Fibroblast of skin of abdomen (primary cell): ENCODE results near the gene UNC50.
"Not testable (repeated sequence)": the region's sequence is repeated elsewhere in the genome, so short reads cannot be mapped to it uniquely, and the experiment has no call there.

Experiments used
- DNase-seq: peaks from one replicate; pipeline ENCODE4 v3.0.0-alpha.2; 2013

The UNC50 gene

GRCh38 chr2:98615481-98615880, 7.1 kb downstream of the UNC50 start:
- no peak for DNase-seq

DNA sequence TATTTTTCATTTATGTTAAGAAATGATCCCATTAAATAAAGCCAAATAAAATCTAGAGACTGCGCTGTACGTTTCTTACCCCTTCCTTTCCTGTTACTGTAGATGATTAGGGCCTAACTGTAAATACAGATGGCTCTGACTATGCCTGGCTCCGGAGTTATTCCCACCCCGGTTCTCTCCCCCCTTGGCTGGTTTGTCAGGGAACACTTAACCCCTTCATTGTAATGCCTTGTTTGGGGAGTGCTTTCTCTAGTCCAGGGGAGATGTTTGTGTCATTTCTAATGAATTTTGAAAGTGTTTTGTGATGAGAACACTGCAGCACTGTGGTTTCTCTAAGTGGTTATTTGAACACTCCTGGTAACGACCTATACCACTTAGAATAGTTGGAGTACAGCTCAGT, 8.8 kb downstream of the UNC50 start:
- DNase-seq = no peak

GRCh38 chr2:98623657-98624056, 15.3 kb downstream of the UNC50 start:
- DNase-seq = no peak

GRCh38 chr2:98632351-98632750, 24.0 kb downstream of the UNC50 start:
- no peak for DNase-seq

DNA sequence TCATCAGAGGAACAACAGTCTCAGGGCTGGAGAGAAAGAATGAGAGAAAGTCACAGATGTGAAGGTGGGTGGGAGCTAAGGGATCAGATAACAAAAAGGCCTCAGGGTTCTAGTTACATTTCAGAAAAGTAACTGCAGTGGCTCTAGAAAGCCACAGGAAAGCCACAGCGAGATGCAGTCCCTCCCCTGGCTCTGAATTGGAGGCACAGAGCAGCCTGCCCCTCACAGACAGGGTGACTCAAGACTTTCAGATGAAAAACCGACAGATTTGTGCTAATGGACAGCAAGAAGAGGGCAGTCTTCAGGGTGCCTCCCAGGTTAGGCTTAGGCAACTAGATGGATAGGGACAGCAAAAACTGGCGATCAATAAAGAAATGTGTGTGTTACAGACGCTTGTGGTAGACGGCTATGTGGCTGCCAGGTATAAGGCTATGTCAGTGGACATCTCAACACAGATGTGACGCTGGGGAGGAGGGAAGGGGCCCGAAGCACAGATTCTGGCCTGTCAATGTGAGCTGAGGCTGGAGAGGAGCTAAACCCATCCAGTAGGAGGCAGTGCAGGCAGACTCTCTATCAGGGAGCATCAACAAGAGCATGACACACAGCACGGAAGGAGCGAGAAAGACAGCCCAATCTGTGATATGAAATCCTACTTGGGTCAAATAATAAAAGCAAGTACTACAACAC, 26.2 kb downstream of the UNC50 start:
- no peak for DNase-seq

GRCh38 chr2:98637401-98638147, 29.2 kb downstream of the UNC50 start:
- DNase-seq = no peak

DNA sequence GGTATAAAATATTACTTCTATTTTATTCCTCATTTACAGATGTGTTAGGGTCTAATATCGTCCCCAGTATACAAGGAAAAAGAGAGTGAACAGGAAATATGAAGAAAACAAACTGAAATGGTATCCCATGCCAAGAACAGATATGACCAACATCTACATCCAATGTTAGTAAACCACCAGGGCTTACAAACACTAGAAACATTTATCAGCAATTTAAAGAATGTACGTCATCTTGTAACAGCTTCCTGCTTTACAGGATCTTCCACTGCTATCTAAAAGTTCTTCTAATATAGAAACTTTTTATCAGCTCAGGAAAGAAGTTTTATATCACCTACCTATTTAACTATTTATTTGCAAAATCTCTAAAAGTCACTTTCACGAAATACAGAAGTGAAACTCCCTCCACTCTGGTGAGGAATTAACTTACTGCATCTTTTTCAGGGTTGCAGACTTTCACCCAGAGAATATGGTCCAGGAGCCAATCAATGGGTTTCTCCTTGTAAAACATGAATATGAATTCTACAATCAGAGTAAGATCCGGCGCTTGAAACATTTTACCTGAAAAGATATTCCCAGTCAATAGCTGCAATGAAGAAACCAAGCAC, 35.2 kb downstream of the UNC50 start:
- no peak for DNase-seq

- DNase-seq = peak; percentile 42
Observed at GRCh38 chr2:98647636-98648035, 39.2 kb downstream of the UNC50 start.

DNA sequence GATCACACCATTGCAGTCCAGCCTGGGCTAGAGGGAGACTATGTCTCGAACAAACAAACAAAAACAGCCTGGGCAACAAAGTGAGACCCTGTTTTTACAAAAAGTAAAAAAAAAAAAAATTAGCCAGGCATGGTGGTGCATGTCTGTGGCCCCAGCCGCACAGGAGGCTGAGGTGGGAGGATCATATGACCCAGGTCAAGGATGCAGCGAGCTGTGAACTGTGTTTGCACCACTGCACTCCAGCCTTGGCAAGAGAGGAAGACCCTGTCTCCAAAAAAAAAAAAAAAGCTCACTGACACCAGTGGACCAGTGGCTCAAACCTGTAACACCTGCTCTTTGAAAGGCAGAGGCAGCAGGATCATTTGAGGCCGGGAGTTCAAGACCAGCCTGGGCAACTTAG, 40.1 kb downstream of the UNC50 start:
- no peak for DNase-seq

DNA sequence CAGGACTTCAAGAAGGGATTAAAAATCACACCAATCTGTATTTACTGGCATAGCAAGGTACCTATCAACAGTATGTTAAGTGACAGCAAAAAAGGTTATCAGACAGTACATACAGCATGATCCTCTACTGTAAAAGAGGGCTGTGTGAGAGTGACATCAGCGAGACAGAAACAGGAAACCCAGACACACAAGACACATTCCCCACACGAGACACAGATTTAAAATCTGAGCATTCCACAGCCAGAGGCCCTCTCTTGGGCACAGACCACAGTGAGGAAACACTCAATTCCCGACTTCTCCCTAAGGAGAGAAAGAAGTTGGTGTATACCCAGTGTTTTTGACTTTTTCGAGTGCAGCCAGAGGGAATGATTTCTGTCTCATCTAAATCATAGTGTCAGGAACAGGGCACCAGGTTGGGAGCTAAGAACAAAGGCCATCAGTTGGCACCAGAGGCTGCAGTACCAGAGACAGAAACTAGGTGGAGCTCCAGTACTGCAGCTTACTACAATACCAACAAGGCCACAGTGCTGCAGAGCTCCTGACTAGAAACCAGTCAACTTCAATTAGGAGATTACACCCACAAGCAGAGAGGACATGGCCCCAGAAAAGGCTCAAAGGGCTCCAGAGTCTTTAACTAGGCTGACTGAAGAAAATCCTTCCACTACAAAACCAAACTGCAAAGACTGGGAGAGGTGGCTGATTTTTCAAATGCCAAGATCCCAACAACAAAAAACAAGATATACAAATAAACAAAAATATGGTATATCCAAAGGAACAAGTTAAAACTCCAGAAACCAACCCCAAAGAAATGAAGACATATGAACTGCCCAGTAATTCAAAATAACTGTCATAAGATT, 41.0 kb downstream of the UNC50 start:
- DNase-seq = peak; percentile 71

DNA sequence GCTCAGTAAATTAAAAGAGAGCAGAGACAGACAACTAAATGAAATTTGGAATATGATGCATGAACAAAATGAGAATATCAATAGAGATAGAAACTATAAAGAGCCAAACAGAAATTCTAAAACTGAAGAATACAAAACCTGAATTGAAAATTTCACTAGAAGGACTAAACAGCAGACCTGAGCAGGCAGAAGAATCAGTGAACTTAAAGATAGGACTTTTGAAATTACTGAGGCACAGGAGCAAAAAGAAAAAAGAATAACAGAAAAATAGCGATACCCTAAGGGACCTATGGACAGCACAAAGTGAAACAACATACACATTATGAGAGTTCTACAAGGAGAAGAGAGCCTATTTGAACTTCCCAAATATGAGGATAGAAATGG, 41.6 kb downstream of the UNC50 start:
- DNase-seq = no peak

GRCh38 chr2:98650998-98651397, 42.6 kb downstream of the UNC50 start:
- DNase-seq = no peak

DNA sequence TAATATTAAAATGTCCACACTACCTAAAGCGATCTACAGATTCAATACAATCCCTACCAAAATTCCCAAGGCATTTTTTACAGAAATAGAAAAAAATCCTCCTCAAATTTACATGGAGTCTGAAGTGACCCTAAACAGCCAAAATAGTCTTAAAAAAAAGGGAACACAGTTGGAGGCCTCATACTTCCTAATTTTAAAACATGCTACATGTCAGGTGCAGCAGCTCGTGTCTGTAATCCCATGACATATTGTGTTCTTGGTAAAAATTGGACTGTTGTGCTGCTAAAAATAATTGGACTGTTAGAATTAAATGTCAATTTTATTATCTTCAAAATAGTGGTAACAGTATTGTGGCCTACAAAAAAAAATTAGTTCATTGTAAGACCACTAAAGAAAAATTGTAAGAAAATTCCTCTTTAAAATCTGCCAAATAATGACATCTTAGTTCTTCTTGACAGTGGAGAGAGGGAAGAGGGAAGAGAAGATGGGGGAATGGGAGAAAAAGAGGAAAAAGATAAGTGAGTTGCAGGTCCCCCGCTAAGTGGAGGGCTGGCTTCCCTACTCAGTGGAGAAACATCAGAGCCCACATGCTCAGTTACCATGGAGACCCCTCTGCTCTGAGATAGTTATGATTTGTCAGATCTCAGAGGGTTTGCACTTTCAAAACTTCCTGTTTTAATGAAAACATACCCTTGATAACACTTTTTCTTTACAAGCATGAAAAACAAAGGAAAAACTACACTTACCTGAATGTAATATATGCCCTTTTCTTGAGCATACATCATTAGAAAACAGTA, 46.5 kb downstream of the UNC50 start:
- DNase-seq = no peak

DNA sequence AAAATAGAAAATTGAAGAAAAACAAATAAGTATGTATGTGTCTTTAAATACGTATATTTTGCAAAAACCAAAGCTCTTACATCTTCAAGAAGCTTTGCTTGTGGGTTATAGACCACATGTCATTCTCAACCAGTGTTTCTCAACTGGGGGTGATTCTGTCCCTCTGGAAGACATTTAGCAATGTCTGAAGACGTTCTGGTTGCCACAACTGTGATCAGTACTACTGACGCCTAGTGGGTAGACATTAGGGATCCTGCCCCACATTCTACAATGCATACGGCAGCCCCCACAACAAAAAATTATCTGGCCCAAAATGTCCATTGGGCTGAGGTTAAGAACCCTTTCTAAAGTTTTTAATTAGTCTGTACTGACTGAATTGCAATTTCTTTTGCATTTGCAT, 48.4 kb downstream of the UNC50 start:
- no peak for DNase-seq

DNA sequence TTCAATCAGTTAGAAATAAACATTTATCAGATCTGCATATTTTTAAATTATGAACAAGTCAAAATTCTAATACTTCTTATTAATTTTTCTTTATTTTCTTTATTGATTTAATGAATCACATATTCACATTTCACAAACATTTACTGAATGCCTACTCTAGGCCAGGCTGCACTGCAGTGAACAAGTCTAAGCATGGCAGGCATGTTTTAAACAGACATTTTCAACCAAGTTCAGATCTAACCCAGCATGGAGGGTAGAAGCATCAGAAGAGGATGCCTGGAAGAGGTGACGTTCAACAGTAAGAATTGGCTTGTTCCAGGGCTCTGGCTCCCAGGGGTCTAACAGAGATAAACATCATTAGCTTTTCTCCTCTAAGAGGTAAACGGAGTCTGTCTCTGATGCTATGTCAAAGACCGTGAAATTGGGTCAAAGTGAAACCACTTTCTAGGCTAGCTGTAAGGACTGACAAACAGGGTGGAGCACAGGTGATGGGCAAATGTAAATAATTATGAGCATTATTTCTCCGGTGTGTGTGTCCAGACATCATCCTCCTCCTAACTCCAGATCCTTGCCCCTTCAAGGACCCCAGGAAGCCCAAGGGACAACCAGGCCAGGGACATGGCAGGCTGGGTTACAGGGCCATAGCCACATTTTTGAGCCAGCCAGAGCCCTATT, 50.6 kb downstream of the UNC50 start:
- DNase-seq = no peak

DNA sequence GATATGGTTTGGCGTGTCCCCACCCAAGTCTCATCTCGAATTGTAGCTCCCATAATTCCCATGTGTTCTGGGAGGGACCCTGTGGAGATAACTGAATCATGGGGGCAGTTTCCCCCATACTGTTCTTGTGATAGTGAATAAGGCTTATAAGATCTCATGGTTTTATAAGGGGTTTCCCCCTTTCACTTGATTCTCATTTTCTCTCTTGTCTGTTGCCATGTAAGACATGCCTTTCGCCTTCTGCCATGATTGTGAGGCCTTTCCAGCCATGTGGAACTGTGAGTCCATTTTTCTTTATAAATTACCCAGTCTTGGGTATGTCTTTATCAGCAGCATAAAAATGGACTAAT, 51.1 kb downstream of the UNC50 start:
- DNase-seq = not testable (repeated sequence)

- DNase-seq = no peak
Observed at GRCh38 chr2:98663511-98664090, 55.2 kb downstream of the UNC50 start.

DNA sequence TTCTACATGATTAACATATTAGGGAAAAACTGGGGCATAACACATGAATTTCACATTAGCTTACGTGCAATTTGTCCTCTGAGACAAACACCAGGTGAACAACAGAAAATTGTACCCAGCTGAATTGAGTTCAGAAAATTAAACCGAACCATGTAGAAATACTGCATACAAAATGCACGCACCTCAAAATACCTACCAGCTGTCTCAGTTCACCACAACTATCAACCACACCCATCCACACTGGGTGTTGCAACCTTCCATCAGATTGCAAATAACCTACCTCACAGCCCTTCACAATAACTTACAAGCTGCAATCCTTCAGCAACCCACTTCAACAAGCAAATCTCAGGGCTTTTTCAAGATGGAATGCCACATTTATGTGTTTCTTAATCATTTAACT, 55.9 kb downstream of the UNC50 start:
- DNase-seq = peak; percentile 3

GRCh38 chr2:98665677-98666076, 57.3 kb downstream of the UNC50 start:
- DNase-seq = no peak
